Ecto neural progenitor cell (in vitro differentiated cells): ENCODE results near the gene HSBP1L1.

Experiments
- DNase-seq: peaks from one replicate; pipeline ENCODE4 v3.0.0-alpha.2; 2018; ENCODE audit warnings: low spot score

Gene HSBP1L1

DNA sequence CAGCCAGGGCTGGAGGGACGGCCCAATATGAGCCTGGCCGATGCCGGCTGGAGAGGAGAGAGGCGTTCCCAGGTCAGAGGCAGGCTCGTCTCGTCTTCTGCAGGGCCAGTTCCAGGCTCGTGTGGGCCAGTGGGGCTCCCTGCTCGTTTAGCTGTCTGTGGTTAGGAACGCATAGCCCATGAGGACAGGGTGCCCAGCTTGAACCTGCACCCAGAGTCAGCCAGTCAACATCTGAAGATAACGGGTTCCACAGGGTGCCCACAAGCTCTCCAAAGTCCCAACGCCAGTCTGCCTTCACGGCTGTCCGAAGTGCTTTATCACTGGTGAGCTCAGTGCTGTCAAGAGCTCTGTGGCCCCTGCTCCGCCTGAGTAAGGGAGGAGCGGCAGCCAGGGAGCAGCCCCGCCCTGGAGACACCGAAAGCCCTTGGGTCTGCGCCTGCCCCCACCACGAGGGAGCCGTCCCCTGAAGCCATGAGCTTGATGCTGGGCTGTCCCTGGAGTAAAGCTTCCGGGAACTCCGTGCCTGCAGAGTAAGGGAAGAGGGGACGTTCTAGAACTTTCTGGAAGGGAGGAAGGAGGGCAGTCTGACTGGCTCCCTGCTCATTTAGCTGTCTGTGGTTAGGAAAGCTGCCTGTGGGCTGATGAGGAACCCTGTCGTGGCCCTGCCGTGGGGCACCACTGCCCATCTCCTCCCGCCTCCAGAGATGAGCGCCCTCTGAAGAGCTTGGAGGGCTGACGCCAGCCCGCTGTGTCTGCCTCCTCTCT lies 2.7 kb upstream of the HSBP1L1 start:
- DNase-seq, result no peak

DNA sequence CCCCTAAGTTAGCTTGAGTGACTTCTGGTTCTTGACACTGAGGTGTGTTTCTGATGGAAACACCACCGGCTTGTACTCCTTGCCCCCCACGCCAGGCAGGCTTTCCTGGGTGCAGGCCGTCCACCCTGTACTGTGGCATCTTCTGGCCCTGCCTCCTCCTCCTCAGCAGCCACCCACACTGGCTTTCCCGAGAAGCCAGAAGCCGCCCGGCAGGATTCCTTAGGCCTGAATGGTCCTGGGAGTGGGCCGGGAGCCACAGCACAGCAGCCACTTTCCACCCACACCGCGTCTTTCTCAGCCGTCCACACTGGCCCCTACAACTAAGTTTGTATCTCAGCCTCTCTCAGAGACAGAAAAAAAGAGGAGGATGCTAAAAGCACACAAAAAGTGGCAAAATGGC lies 2.1 kb upstream of the HSBP1L1 start:
- no peak for DNase-seq

DNA sequence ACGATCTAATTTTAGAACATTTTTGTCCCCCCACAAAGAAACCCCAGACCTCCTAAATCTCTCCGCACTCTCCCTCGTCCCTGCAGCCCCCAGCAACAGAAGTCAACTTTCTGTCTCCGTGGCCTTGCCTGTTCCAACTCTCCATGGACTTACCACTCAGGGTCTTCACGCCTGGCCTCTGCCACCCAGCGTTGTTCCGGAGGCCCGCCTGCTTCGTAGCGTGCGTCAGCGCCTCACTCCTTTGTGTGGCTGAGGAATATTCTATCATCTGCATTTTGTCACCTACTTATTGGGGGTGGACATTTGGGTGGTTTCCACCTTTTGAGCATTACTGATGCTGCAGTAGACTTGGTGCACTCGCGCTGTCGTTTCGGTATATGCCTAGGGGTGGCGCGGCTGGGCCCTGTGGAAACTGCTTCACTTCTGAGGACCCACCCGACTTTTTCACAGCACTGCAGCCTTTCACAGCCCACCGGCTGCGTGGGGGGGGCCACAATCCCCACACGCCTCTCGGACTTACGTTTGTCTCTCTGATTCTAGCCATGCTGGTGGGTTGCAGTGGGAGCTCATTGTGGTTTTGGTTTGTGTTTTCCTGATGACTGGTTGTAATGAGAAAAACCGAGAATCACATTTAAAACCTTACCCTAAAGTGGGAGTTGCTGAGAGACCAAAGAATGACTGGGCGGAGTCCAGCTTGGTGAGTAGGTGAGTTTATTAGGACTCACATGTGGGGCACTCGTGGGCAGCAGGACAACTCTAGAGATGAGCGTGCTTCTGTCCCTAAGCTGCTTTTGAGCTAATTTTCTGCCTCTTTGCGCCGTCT lies 1.4 kb upstream of the HSBP1L1 start:
- DNase-seq, result no peak

DNA sequence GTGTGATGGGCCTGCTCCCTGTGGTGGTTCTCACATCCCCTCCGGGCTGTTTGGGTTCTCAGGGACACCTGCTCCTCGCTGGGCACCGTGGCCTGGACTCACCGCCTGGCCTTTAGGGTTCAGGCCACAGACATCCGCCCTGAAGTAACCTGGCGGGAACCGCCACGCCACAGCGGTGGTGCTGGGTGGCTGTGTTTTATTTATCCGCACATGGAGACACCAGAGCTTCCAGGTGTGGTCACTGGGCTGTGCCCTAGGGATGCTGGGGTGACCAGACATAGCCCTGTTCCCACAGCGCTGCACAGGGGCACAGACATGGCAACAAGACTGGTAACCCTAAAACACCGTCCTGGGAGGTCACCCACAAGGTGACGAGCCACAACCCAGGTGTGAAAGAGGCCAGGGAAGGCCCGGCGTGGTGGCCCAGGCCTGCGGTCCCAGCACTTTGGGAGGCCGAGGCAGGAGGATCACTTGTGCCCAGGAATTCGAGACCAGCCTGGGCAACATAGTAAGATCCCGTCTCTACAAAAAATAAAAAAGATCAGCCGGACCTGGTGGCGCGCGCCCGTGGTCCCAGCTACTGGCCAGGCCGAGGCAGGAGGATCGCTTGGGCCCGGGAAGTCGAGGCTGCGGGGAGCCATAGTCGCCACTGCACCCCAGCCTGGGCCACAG lies 649 bp upstream of the HSBP1L1 start:
- no peak for DNase-seq

DNA sequence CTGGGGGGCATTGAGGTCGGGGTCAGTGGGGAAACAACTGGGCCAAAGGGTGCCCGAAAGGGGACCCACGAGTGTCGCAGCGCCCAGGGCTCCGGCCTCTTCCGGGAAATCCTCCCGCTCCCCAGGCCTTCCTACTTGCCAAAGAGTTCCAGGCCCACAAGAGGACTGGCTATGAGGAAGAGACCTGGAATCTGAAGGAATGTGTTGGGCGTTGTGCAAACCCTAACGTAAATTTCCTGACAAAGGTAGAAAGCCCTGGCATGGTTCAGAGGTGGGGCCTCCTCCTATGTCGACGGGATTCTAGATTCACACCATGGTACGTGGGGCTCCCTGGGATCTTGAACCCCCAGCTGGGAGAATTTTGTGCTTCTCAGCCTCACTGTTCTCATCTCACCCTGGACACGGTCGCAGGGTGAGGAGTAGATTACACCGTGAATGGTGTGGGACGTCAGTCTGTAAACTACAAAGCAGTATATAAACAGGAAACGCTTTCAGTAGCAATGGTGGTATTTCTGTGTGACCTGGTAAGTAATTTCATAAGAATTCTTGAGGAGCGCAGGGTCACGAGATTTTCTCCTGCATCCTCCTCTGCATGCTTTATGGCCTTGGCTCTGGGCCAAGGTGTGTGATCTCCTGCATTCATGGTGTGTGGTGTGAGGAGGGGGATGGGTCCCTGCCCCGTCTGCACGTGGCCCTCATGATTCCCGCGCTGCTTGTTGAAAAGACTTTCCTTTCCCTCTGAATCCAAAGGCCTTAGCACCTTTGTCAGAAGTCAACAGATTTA lies 868 bp downstream of the HSBP1L1 start:
- DNase-seq, result no peak

DNA sequence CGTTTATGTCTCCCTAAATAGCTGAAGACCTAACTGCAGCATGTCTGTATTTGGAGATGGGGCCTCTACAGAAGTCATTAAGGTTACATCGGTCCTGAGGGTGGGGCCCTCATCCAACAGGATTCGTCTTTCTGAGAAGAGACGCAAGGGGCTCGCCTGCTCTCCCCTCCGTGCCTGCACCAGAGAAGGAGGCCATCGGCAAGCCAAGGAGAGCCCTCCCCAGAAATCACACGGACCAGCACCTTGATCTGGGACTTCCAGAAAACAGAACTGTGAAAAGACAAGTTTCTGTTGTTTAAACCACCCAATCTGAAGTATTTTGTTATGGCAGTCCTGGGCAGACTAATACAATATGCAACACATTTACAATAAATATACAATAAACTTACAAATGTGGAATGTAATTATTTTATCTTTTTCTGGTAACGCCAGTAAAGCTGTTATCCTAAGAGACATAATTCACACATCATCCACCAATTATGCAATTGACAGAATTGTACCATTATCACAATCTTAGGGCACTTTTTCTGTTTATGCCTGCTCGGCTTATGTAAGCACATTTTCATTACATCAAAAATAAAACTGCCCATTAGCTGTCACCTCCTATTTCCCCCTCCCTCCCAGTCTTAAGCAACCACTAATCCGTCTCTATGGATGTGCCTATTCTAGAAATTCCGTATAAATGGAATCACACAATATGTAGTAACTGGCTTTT lies 6.1 kb downstream of the HSBP1L1 start:
- no peak for DNase-seq

DNA sequence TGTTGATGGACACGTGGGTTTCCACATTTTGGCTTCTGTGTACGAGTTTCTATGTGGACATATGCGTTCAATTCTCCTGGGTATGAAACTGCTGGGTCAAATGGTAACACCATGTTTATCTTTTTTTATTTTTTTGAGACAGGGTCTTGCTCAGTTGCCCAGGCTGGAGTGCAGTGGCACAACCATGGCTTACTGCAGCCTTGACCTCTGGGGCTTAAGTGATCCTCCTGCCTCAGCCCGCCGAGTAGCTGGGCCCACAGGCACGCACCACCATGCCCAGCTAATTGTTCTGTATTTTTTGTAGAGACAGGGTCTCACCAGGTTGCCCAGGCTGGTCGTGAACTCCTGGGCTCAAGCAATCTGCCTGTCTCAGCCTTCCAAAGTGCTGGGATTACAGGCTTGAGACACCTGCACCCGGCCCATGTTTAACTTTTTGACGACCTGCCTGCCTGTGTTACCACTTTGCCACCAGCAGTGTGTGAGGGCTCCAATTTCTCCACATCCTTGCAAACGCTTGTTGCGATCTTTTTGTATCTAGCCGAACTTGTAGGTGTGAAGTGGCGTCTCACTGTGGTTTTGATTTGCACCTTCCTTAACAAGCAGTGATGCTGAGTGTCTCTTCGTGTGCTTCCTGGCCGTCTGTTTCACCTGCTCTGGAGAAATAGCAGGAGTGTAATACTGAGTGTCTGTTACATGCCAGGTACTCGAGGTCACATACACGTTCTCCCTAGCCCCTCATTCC lies 6.9 kb downstream of the HSBP1L1 start:
- no peak for DNase-seq

GRCh38 chr18:79971986-79972385 lies 7.5 kb downstream of the HSBP1L1 start:
- no peak for DNase-seq

- no peak for DNase-seq
Observed at GRCh38 chr18:79972720-79973119, 8.3 kb downstream of the HSBP1L1 start.

DNA sequence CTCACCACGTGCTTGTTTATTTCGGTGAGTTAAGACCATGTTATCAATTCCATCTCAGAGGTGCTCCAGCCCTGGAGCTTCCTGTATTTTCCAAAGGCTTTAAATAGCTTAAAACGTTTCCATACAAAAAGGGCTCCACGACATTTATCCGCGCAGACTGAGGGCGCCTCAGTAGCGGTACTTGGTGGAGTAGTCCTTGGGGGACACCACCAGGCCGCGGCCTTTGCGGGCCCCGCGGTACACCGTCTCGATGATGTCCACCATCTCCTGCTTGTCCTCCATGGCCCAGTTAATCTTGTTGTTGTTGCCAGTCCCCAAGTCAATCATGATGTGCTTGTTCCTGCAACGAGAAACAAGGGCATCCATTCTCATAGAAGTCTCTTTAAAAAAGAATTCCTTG lies 9.1 kb downstream of the HSBP1L1 start:
- no peak for DNase-seq

GRCh38 chr18:79974025-79974654 lies 9.7 kb downstream of the HSBP1L1 start:
- DNase-seq, result no peak

DNA sequence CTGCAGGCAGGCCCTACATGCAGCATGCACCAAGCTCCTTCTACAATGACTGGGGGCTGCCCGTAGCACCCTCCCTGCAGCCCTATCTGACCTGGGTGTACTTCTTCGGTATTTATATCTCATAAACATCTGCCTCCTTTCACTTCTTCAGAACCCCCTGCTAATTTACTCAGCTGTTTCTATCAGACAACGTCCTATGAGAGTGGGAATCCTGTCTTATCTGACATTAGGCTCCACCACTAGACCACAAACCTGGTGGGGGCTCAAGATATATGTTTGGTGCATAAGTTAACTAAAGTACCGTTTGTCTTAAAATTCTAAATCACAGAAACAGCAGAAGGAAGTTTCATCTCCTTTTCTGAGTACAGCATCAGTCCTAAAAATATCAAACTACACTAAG lies 10.6 kb downstream of the HSBP1L1 start:
- DNase-seq, result no peak

GRCh38 chr18:79975985-79976680 lies 11.7 kb downstream of the HSBP1L1 start:
- no peak for DNase-seq

GRCh38 chr18:79979843-79980242 lies 15.4 kb downstream of the HSBP1L1 start:
- no peak for DNase-seq

DNA sequence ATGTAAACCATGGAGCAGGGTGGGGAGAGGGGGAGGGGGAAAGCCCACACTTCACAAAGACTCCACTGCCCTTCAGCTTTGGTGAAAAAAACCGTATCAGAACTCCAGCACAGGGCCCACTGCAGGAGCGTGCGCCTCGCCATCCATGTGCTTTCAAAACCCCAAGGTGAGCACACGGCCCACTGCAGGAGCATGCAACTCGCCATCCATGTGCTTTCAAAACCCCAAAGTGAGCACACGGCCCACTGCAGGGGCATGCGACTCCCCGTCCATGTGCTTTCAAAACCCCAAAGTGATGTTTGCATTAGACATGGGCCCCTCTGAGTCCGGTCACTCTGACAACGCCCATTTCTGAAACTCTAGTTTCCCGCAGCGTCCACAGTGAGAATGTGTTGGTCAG lies 16.1 kb downstream of the HSBP1L1 start:
- no peak for DNase-seq

GRCh38 chr18:79982736-79983135 lies 18.3 kb downstream of the HSBP1L1 start:
- DNase-seq, result no peak

GRCh38 chr18:79983253-79983652 lies 18.8 kb downstream of the HSBP1L1 start:
- no peak for DNase-seq

DNA sequence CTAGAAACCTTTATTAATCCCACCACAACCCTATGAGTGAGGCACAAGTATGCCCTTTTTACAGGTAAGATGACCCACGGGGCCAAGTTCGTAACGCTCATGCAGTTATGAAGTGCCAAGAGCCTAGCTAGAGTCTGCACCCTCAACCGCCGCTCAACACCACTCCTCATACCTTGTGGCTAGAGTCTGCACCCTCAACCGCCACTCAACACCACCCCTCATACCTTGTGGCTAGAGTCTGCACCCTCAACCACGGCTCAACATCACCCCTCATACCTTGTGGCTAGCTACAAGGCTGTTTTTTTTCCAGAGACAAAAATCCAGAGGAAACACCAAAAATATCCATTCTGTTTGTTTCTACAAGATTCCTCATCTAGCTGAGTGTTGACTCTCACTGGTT lies 19.4 kb downstream of the HSBP1L1 start:
- DNase-seq, result no peak

DNA sequence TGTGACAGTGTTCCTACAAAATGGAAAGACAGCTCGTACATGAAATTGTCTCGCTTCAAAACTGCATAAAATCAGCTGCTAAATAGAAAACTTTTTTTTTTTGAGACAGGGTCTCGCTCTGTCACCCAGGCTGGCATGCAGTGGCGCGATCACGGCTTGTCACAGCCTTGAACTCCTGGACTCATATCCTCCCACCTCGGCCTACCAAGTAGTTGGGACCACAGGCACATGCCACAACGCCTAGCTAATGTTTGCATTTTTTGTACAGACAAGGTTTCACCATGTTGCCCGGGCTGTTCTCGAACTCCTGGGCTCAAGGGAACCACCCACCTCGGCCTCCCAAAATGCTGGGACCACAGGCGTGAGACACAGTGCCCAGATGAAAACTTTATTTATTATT lies 20.7 kb downstream of the HSBP1L1 start:
- DNase-seq, result no peak

DNA sequence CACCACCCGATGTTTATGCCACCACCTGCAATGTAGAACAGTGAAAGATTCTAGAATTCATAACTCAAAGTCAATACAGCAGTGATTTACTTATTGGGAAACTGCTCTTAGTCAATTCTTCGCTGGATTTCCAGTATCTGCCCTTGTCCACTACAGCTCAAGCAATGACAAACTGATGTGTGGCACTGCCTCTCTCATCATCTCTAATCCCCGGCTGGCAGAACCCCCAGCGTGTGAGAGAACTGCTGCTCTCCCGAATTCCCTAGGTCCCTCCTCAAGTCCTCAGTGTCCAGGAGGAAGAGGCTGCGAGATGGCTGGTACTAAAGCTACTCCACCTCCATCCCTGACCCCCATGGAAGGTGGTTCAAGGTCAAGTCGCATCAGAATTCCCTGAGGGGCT lies 22.3 kb downstream of the HSBP1L1 start:
- no peak for DNase-seq
